ENCODE results near the gene TYRP1.
"Not testable (repeated sequence)": the region's sequence is repeated elsewhere in the genome, so short reads cannot be mapped to it uniquely, and the experiment has no call there.

TYRP1 gene

GRCh38 chr9:12693141-12693540 lies at the start of gene TYRP1:
Gene TYRP1, plus strand, starts transcription at chr9:12693385. Its CDS starts 612 bp downstream, at chr9:12693997.
- H3K4me1 Mint-ChIP-seq, result no peaks in the 10 kb centered on the region
- peaks cover 24% of the 10 kb centered on the region for H3K9me3 Mint-ChIP-seq
- no peak within 1 kb of the TSS for H3K4me3 Mint-ChIP-seq
- H3K27me3 Mint-ChIP-seq, result no peaks in the 10 kb centered on the region
- no peak within 1 kb of the TSS for H3K27ac Mint-ChIP-seq
- H3K36me3 Mint-ChIP-seq, result no peaks in the 10 kb centered on the region

- H3K27ac Mint-ChIP-seq, result no peak overlapping the region
- H3K27me3 Mint-ChIP-seq, result no peaks in the 10 kb centered on the region
- H3K9me3 Mint-ChIP-seq, result peaks cover 11% of the 10 kb centered on the region
- H3K4me3 Mint-ChIP-seq, result no peak overlapping the region
- no peaks in the 10 kb centered on the region for H3K4me1 Mint-ChIP-seq
- no peaks in the 10 kb centered on the region for H3K36me3 Mint-ChIP-seq
Measured at GRCh38 chr9:12643686-12644085, 49.5 kb upstream of the TYRP1 start.

- Mint-ChIP-seq H3K4me1 (no peaks in the 10 kb centered on the region), H3K27me3 (no peaks in the 10 kb centered on the region), H3K9me3 (peaks cover 13% of the 10 kb centered on the region), H3K36me3 (no peaks in the 10 kb centered on the region), H3K4me3 (no peak overlapping the region), H3K27ac (no peak overlapping the region)
Measured at GRCh38 chr9:12648925-12649324, 44.3 kb upstream of the TYRP1 start.

GRCh38 chr9:12651125-12651524 lies 42.1 kb upstream of the TYRP1 start:
- Mint-ChIP-seq H3K27me3 (no peaks in the 10 kb centered on the region), H3K27ac (no peak overlapping the region), H3K9me3 (peaks cover 7% of the 10 kb centered on the region), H3K36me3 (no peaks in the 10 kb centered on the region), H3K4me1 (no peaks in the 10 kb centered on the region), H3K4me3 (no peak overlapping the region)

GRCh38 chr9:12652973-12653372 lies 40.2 kb upstream of the TYRP1 start:
- Mint-ChIP-seq H3K27ac (no peak overlapping the region), H3K9me3 (peaks cover 7% of the 10 kb centered on the region), H3K27me3 (no peaks in the 10 kb centered on the region), H3K4me3 (no peak overlapping the region), H3K4me1 (no peaks in the 10 kb centered on the region), H3K36me3 (no peaks in the 10 kb centered on the region)

GRCh38 chr9:12656803-12657202 lies 36.4 kb upstream of the TYRP1 start:
- no peaks in the 10 kb centered on the region for H3K4me1 Mint-ChIP-seq
- H3K4me3 Mint-ChIP-seq, result no peak overlapping the region
- no peaks in the 10 kb centered on the region for H3K27me3 Mint-ChIP-seq
- no peak overlapping the region for H3K27ac Mint-ChIP-seq
- no peaks in the 10 kb centered on the region for H3K36me3 Mint-ChIP-seq
- H3K9me3 Mint-ChIP-seq, result peaks cover 16% of the 10 kb centered on the region

GRCh38 chr9:12657233-12657632 lies 36.0 kb upstream of the TYRP1 start:
- H3K4me3 Mint-ChIP-seq, result no peak overlapping the region
- H3K4me1 Mint-ChIP-seq, result no peaks in the 10 kb centered on the region
- peaks cover 16% of the 10 kb centered on the region for H3K9me3 Mint-ChIP-seq
- no peaks in the 10 kb centered on the region for H3K27me3 Mint-ChIP-seq
- H3K36me3 Mint-ChIP-seq, result no peaks in the 10 kb centered on the region
- H3K27ac Mint-ChIP-seq, result no peak overlapping the region

- H3K27ac Mint-ChIP-seq, result no peak overlapping the region
- no peaks in the 10 kb centered on the region for H3K4me1 Mint-ChIP-seq
- H3K9me3 Mint-ChIP-seq, result peaks cover 17% of the 10 kb centered on the region
- no peak overlapping the region for H3K4me3 Mint-ChIP-seq
- no peaks in the 10 kb centered on the region for H3K36me3 Mint-ChIP-seq
- H3K27me3 Mint-ChIP-seq, result no peaks in the 10 kb centered on the region
Measured at GRCh38 chr9:12657998-12658397, 35.2 kb upstream of the TYRP1 start.

GRCh38 chr9:12658531-12659209 lies 34.5 kb upstream of the TYRP1 start:
- Mint-ChIP-seq H3K4me1 (no peaks in the 10 kb centered on the region), H3K9me3 (peaks cover 18% of the 10 kb centered on the region), H3K27ac (no peak overlapping the region), H3K4me3 (no peak overlapping the region), H3K36me3 (no peaks in the 10 kb centered on the region), H3K27me3 (no peaks in the 10 kb centered on the region)

GRCh38 chr9:12659220-12659619 lies 34.0 kb upstream of the TYRP1 start:
- no peak overlapping the region for H3K27ac Mint-ChIP-seq
- H3K4me1 Mint-ChIP-seq, result no peaks in the 10 kb centered on the region
- H3K9me3 Mint-ChIP-seq, result peaks cover 19% of the 10 kb centered on the region
- no peaks in the 10 kb centered on the region for H3K27me3 Mint-ChIP-seq
- no peaks in the 10 kb centered on the region for H3K36me3 Mint-ChIP-seq
- no peak overlapping the region for H3K4me3 Mint-ChIP-seq

GRCh38 chr9:12666813-12667212 lies 26.4 kb upstream of the TYRP1 start:
- Mint-ChIP-seq H3K27me3 (no peaks in the 10 kb centered on the region), H3K27ac (no peak overlapping the region), H3K9me3 (peaks cover 15% of the 10 kb centered on the region), H3K4me3 (no peak overlapping the region), H3K36me3 (no peaks in the 10 kb centered on the region), H3K4me1 (no peaks in the 10 kb centered on the region)

GRCh38 chr9:12667892-12668291 lies 25.3 kb upstream of the TYRP1 start:
- H3K9me3 Mint-ChIP-seq, result peaks cover 14% of the 10 kb centered on the region
- H3K4me3 Mint-ChIP-seq, result no peak overlapping the region
- no peaks in the 10 kb centered on the region for H3K36me3 Mint-ChIP-seq

GRCh38 chr9:12670006-12670405 lies 23.2 kb upstream of the TYRP1 start:
- no peaks in the 10 kb centered on the region for H3K27me3 Mint-ChIP-seq
- no peaks in the 10 kb centered on the region for H3K4me1 Mint-ChIP-seq
- peaks cover 5% of the 10 kb centered on the region for H3K9me3 Mint-ChIP-seq
- no peaks in the 10 kb centered on the region for H3K36me3 Mint-ChIP-seq
- H3K27ac Mint-ChIP-seq, result no peak overlapping the region
- no peak overlapping the region for H3K4me3 Mint-ChIP-seq

More at GRCh38 chr9:12667892-12668291, 25.3 kb upstream of the TYRP1 start:
- Mint-ChIP-seq H3K27me3 (no peaks in the 10 kb centered on the region), H3K27ac (no peak overlapping the region), H3K4me1 (no peaks in the 10 kb centered on the region)

GRCh38 chr9:12674961-12675360 lies 18.2 kb upstream of the TYRP1 start:
- no peaks in the 10 kb centered on the region for H3K36me3 Mint-ChIP-seq
- H3K9me3 Mint-ChIP-seq, result no peaks in the 10 kb centered on the region
- no peak overlapping the region for H3K27ac Mint-ChIP-seq
- no peaks in the 10 kb centered on the region for H3K27me3 Mint-ChIP-seq
- H3K4me3 Mint-ChIP-seq, result no peak overlapping the region
- H3K4me1 Mint-ChIP-seq, result no peaks in the 10 kb centered on the region

- H3K27ac Mint-ChIP-seq, H3K9me3 Mint-ChIP-seq, H3K36me3 Mint-ChIP-seq: not testable (repeated sequence)
Measured at GRCh38 chr9:12677462-12678126, 15.6 kb upstream of the TYRP1 start.

GRCh38 chr9:12680341-12680740 lies 12.8 kb upstream of the TYRP1 start:
- Mint-ChIP-seq H3K4me1 (no peaks in the 10 kb centered on the region), H3K27me3 (no peaks in the 10 kb centered on the region), H3K27ac (no peak overlapping the region), H3K4me3 (no peak overlapping the region), H3K36me3 (no peaks in the 10 kb centered on the region), H3K9me3 (no peaks in the 10 kb centered on the region)

More at GRCh38 chr9:12677462-12678126, 15.6 kb upstream of the TYRP1 start:
- H3K4me3 Mint-ChIP-seq, H3K27me3 Mint-ChIP-seq, H3K4me1 Mint-ChIP-seq: not testable (repeated sequence)
